SK-N-SH (cell line): ENCODE data around the gene NCKAP5. TPM values are rescaled to one million over a fixed set of nuclear protein-coding genes. Genes with fewer than 3 reads are reported as not detected.

Experiments
- CTCF ChIA-PET: fragments of 300-600, 350-600 bp; formaldehyde crosslinking; extraction: SDS; loops from one replicate; lab custom pipeline; 2021; lab: Yijun Ruan, JAX
- POLR2A ChIA-PET: fragments of 350-600 bp; sonication (Branson Sonifier 250); formaldehyde crosslinking; extraction: SDS; loops from one replicate; lab custom pipeline; 2020; ENCODE audit warnings: antibody characterized with exemption, inconsistent platforms; lab: Yijun Ruan, JAX
- DNase-seq: peaks from one replicate; pipeline ENCODE4 v3.0.0; 2012
- H2AFZ ChIP-seq: fragments of 200-600 bp; sonication (generic); 2 replicates; pipeline ENCODE4 v1.8.1; 2016; ENCODE audit warnings: antibody characterized with exemption, mild to moderate bottlenecking, low read depth
- H3F3A ChIP-seq: fragments of 200-600 bp; sonication (generic); replicated peaks from 2 replicates; pipeline ENCODE3; 2016; ENCODE audit warnings: antibody characterized with exemption, mild to moderate bottlenecking; ENCODE audit not compliant: insufficient read depth
- H3K27ac ChIP-seq, 2 experiments: fragments of 200-500 bp in 1 of 2; fragments of 200-600 bp in 1 of 2; sonication (Bioruptor generic) in 1 of 2; sonication (generic), shearing (Covaris generic) in 1 of 2; 2 replicates each; pipeline versions ENCODE4 v1.5.1 to v1.6.1; 2014 to 2016; ENCODE audit warnings: low read depth in 2 of 2, inconsistent platforms in 1 of 2, low read length in 1 of 2, mild to moderate bottlenecking in 1 of 2, mixed read lengths in 1 of 2
- H3K27me3 ChIP-seq: fragments of 200-600 bp; sonication (generic), shearing (Covaris generic); 2 replicates; pipeline ENCODE4 v1.6.1; 2016; ENCODE audit warnings: mixed run types; ENCODE audit not compliant: insufficient read depth
- H3K36me3 ChIP-seq, 2 experiments: fragments of 200-500 bp in 1 of 2; fragments of 200-600 bp in 1 of 2; sonication (Bioruptor generic) in 1 of 2; sonication (generic) in 1 of 2; replicated peaks in 1 of 2; 2 replicates each; pipeline versions ENCODE3 to v1.5.1; 2014 to 2016; ENCODE audit warnings: low read length in 1 of 2, mild to moderate bottlenecking in 1 of 2; ENCODE audit not compliant: insufficient read depth in 2 of 2, control insufficient read depth in 1 of 2
- H3K4me1 ChIP-seq, 2 experiments: fragments of 200-500 bp in 1 of 2; fragments of 200-600 bp in 1 of 2; sonication (Bioruptor generic) in 1 of 2; sonication (generic), shearing (Covaris generic) in 1 of 2; 2 replicates each; pipeline versions ENCODE4 v1.5.1 to v1.6.1; 2014 to 2016; ENCODE audit warnings: low read depth in 1 of 2, low read length in 1 of 2, mixed run types in 1 of 2; ENCODE audit not compliant: insufficient read depth in 2 of 2, control insufficient read depth in 1 of 2
- H3K4me2 ChIP-seq: fragments of 200-600 bp; sonication (generic), shearing (Covaris generic); 2 replicates; pipeline ENCODE4 v1.6.1; 2017; ENCODE audit warnings: mixed run types
- H3K4me3 ChIP-seq, 2 experiments: fragments of 200-500 bp in 1 of 2; fragments of 200-600 bp in 1 of 2; sonication (Bioruptor generic) in 1 of 2; sonication (generic), shearing (Covaris generic) in 1 of 2; 2 replicates each; pipeline versions ENCODE4 v1.5.1 to v1.8.1; 2014 to 2016; ENCODE audit warnings: low read depth in 2 of 2, inconsistent platforms in 1 of 2, low read length in 1 of 2, mild to moderate bottlenecking in 1 of 2, mixed read lengths in 1 of 2, moderate library complexity in 1 of 2
- H3K79me2 ChIP-seq: fragments of 200-600 bp; sonication (generic); 2 replicates; pipeline ENCODE4 v1.8.1; 2017; ENCODE audit warnings: mild to moderate bottlenecking; ENCODE audit not compliant: insufficient read depth
- H3K9ac ChIP-seq: fragments of 200-600 bp; sonication (generic); 2 replicates; pipeline ENCODE4 v1.6.1; 2017; ENCODE audit warnings: mixed run types
- H3K9me2 ChIP-seq: fragments of 200-600 bp; sonication (generic); 2 replicates; pipeline ENCODE4 v1.6.1; 2017; ENCODE audit warnings: mixed run types
- H3K9me3 ChIP-seq: fragments of 200-600 bp; sonication (generic); 2 replicates; pipeline ENCODE4 v1.6.1; 2017; ENCODE audit warnings: mixed run types, mild to moderate bottlenecking, moderate library complexity
- H4K20me1 ChIP-seq: fragments of 200-600 bp; sonication (generic); 2 replicates; pipeline ENCODE4 v1.6.1; 2017; ENCODE audit warnings: mild to moderate bottlenecking, mixed run types; ENCODE audit not compliant: insufficient read depth
- CHD2 ChIP-seq: fragments of 150-350 bp; IDR thresholded peaks from 2 replicates; pipeline ENCODE4 v1.6.1; 2018; ENCODE audit warnings: low read length; ENCODE audit not compliant: partially characterized antibody
- ELF1 ChIP-seq: IDR thresholded peaks from 2 replicates; pipeline ENCODE4 v1.4.0; 2012
- EP300 ChIP-seq, 2 experiments: IDR thresholded peaks; 2 replicates each; pipeline versions ENCODE4 v1.4.0 to v1.6.1; 2012; ENCODE audit warnings: borderline replicate concordance in 1 of 2, low read depth in 1 of 2, low read length in 1 of 2
- EZH2phosphoT487 ChIP-seq: fragments of 200-600 bp; sonication (generic); IDR thresholded peaks from 2 replicates; pipeline ENCODE4 v1.6.1; 2017; ENCODE audit warnings: low read depth, mixed run types, mild to moderate bottlenecking, antibody characterized with exemption, moderate library complexity, borderline replicate concordance
- GABPA ChIP-seq: IDR thresholded peaks from 2 replicates; pipeline ENCODE4 v1.4.0; 2012; ENCODE audit warnings: low read depth, mild to moderate bottlenecking
- GATA2 ChIP-seq: sonication (generic); formaldehyde crosslinking; IDR thresholded peaks from 2 replicates; pipeline ENCODE4 v1.5.0; 2020; ENCODE audit warnings: mild to moderate bottlenecking, missing genetic modification reagents
- MEF2A ChIP-seq: IDR thresholded peaks from 2 replicates; pipeline ENCODE4 v1.4.0; 2012; ENCODE audit warnings: low read depth, borderline replicate concordance
- NFIC ChIP-seq: IDR thresholded peaks from 2 replicates; pipeline ENCODE4 v1.4.0; 2012; ENCODE audit warnings: borderline replicate concordance
- NRF1 ChIP-seq: IDR thresholded peaks from 2 replicates; pipeline ENCODE4 v1.6.1; 2012; ENCODE audit warnings: low read depth, mild to moderate bottlenecking, low read length
- RCOR1 ChIP-seq: fragments of 150-350 bp; IDR thresholded peaks from 2 replicates; pipeline ENCODE4 v1.6.1; 2017; ENCODE audit warnings: antibody characterized with exemption, low read length
- RFX5 ChIP-seq: IDR thresholded peaks from 2 replicates; pipeline ENCODE4 v1.6.1; 2012; ENCODE audit warnings: mild to moderate bottlenecking, improper control_type of control experiment, low read length
- RXRA ChIP-seq: IDR thresholded peaks from 2 replicates; pipeline ENCODE4 v1.4.0; 2012; ENCODE audit warnings: low read depth, mild to moderate bottlenecking, borderline replicate concordance
- TCF12 ChIP-seq: IDR thresholded peaks from 2 replicates; pipeline ENCODE4 v1.4.0; 2012
- TEAD4 ChIP-seq: IDR thresholded peaks from 2 replicates; pipeline ENCODE4 v1.4.0; 2012; ENCODE audit warnings: mild to moderate bottlenecking, borderline replicate concordance; ENCODE audit not compliant: insufficient read depth
- whole genome bisulfite sequencing: methylation state at CpG from one replicate; pipeline ENCODE4 v1.1.6; 2017; ENCODE audit warnings: low lambda C conversion rate; 5-methylcytosine and 5-hydroxymethylcytosine counted together
- polyA plus RNA-seq, 3 experiments: library from polyadenylated mRNA; depleted of rRNA; stranded (reverse); fragments of >200 nt; gene quantifications; 2 replicates each; pipeline ENCODE4 v1.2.3, GENCODE V29; 2012
- TF ChIP-seq, protein P1 (sequence below): IDR thresholded peaks from 2 replicates; pipeline ENCODE4; 2012
- TF ChIP-seq, protein P2 (sequence below): IDR thresholded peaks from 2 replicates; pipeline ENCODE4 v1.4.0; 2012; ENCODE audit warnings: low read depth
- TF ChIP-seq, protein P3 (sequence below): fragments of 200-600 bp; sonication (generic); IDR thresholded peaks from 2 replicates; pipeline ENCODE4 v1.6.1; 2017; ENCODE audit warnings: antibody characterized with exemption, mild to moderate bottlenecking, moderate library complexity
- TF ChIP-seq, protein P4 (sequence below): IDR thresholded peaks from 2 replicates; pipeline ENCODE4 v1.6.1; 2012; ENCODE audit warnings: mild to moderate bottlenecking, low read depth, low read length, moderate library complexity
- TF ChIP-seq, protein P5 (sequence below): IDR thresholded peaks from 2 replicates; pipeline ENCODE4 v1.4.0; 2012; ENCODE audit warnings: low read depth, borderline replicate concordance

Gene NCKAP5
- polyA plus RNA-seq, 1 of the 3 experiments (the other 2 are of a cell fraction): 0.02 TPM

DNA sequence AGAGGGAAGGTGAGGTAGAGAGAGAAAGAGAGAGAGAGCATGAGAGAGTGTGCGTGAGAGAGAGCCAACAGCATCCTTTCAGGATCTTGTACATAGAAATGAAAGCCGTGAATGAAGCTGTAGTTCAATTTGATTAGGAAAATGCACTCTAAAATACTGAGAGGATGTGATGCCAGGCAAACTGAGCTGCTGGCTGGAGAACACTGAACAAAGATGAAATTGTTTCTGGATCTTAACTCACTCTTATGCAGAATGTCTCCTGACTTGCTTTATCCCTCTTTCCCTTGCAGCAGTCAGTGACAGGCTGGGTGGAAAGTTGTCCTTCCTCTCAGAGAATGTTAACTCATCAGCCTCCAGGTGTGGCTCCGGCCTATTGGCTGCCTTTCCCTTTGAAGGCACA, 908.9 kb downstream of the NCKAP5 start:
- no peak for DNase-seq
- CTCF ChIA-PET: interaction anchor here (0.9 to 3.2 kb wide), 4 partner anchors 9 to 901 kb away, joined by 5 to 13 read pairs (median 8); no protein-coding TSS in a partner anchor
- Histone ChIP-seq H3F3A (no peaks in the 10 kb centered on the region), H3K4me1 (no peaks in the 10 kb centered on the region), H3K9me3 (no peaks in the 10 kb centered on the region), H3K4me2 (no peak overlapping the region), H3K9ac (no peak overlapping the region), H3K27ac (no peak overlapping the region), H4K20me1 (no peaks in the 10 kb centered on the region), H3K9me2 (no peaks in the 10 kb centered on the region), H3K36me3 (peaks cover 0 to 19% of the 10 kb centered on the region in 2 experiments), H3K4me3 (no peak overlapping the region)
- 75% methylated on average over 3 of the region's 3 CpGs for WGBS
- TF ChIP-seq, protein P1, sequence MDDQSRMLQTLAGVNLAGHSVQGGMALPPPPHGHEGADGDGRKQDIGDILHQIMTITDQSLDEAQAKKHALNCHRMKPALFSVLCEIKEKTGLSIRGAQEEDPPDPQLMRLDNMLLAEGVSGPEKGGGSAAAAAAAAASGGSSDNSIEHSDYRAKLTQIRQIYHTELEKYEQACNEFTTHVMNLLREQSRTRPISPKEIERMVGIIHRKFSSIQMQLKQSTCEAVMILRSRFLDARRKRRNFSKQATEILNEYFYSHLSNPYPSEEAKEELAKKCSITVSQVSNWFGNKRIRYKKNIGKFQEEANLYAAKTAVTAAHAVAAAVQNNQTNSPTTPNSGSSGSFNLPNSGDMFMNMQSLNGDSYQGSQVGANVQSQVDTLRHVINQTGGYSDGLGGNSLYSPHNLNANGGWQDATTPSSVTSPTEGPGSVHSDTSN: no peak
- TF ChIP-seq, protein P2, sequence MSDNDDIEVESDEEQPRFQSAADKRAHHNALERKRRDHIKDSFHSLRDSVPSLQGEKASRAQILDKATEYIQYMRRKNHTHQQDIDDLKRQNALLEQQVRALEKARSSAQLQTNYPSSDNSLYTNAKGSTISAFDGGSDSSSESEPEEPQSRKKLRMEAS: no peak
- TF ChIP-seq, protein P3, sequence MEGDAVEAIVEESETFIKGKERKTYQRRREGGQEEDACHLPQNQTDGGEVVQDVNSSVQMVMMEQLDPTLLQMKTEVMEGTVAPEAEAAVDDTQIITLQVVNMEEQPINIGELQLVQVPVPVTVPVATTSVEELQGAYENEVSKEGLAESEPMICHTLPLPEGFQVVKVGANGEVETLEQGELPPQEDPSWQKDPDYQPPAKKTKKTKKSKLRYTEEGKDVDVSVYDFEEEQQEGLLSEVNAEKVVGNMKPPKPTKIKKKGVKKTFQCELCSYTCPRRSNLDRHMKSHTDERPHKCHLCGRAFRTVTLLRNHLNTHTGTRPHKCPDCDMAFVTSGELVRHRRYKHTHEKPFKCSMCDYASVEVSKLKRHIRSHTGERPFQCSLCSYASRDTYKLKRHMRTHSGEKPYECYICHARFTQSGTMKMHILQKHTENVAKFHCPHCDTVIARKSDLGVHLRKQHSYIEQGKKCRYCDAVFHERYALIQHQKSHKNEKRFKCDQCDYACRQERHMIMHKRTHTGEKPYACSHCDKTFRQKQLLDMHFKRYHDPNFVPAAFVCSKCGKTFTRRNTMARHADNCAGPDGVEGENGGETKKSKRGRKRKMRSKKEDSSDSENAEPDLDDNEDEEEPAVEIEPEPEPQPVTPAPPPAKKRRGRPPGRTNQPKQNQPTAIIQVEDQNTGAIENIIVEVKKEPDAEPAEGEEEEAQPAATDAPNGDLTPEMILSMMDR: no peak
- TF ChIP-seq NFIC (no peak), ELF1 (no peak), CHD2 (no peak), RCOR1 (no peak), NRF1 (no peak), EP300 (IDR thresholded peaks at IDR 0.05; ENCODE audit: borderline replicate concordance in 1 of 2, low read depth in 1 of 2, low read length in 1 of 2) (no peak), RXRA (no peak), TCF12 (no peak), TEAD4 (no peak), RFX5 (no peak), GABPA (no peak), GATA2 (CRISPR knock-in tag) (no peak), EZH2phosphoT487 (no peak), MEF2A (no peak)
- TF ChIP-seq, protein P4, sequence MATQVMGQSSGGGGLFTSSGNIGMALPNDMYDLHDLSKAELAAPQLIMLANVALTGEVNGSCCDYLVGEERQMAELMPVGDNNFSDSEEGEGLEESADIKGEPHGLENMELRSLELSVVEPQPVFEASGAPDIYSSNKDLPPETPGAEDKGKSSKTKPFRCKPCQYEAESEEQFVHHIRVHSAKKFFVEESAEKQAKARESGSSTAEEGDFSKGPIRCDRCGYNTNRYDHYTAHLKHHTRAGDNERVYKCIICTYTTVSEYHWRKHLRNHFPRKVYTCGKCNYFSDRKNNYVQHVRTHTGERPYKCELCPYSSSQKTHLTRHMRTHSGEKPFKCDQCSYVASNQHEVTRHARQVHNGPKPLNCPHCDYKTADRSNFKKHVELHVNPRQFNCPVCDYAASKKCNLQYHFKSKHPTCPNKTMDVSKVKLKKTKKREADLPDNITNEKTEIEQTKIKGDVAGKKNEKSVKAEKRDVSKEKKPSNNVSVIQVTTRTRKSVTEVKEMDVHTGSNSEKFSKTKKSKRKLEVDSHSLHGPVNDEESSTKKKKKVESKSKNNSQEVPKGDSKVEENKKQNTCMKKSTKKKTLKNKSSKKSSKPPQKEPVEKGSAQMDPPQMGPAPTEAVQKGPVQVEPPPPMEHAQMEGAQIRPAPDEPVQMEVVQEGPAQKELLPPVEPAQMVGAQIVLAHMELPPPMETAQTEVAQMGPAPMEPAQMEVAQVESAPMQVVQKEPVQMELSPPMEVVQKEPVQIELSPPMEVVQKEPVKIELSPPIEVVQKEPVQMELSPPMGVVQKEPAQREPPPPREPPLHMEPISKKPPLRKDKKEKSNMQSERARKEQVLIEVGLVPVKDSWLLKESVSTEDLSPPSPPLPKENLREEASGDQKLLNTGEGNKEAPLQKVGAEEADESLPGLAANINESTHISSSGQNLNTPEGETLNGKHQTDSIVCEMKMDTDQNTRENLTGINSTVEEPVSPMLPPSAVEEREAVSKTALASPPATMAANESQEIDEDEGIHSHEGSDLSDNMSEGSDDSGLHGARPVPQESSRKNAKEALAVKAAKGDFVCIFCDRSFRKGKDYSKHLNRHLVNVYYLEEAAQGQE: no peak
- TF ChIP-seq, protein P5, sequence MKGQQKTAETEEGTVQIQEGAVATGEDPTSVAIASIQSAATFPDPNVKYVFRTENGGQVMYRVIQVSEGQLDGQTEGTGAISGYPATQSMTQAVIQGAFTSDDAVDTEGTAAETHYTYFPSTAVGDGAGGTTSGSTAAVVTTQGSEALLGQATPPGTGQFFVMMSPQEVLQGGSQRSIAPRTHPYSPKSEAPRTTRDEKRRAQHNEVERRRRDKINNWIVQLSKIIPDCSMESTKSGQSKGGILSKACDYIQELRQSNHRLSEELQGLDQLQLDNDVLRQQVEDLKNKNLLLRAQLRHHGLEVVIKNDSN: no peak
- TF ChIP-seq, all 33 proteins: peak for 0
- no peaks in the 10 kb centered on the region for H3K27me3 ChIP-seq
- no peak overlapping the region for H2AFZ ChIP-seq
- H3K79me2 ChIP-seq: no peaks in the 10 kb centered on the region
- POLR2A ChIA-PET: no interaction called here
